H9 (cell line): ENCODE measurements around the gene HSPA2. TPM values are rescaled to one million over a fixed set of nuclear protein-coding genes. Genes with fewer than 3 reads are reported as not detected.

ENCODE experiments used
- DNase-seq: peaks from one replicate; pipeline ENCODE4 v3.0.0-alpha.2; 2017
- H2AFZ ChIP-seq: one replicate; pipeline ENCODE4 v1.6.1; 2013; ENCODE audit warnings: mild to moderate bottlenecking, low read length, control low read depth, moderate library complexity
- H2AK5ac ChIP-seq: 2 replicates; pipeline ENCODE4 v1.6.1; 2013; ENCODE audit warnings: low read length, control low read depth, mixed read lengths; ENCODE audit not compliant: insufficient read length
- H2BK120ac ChIP-seq: one replicate; pipeline ENCODE4 v1.6.1; 2013; ENCODE audit warnings: low read depth, mild to moderate bottlenecking, low read length, control low read depth, inconsistent platforms; ENCODE audit not compliant: poor library complexity, severe bottlenecking
- H2BK12ac ChIP-seq: 2 replicates; pipeline ENCODE4 v1.6.1; 2013; ENCODE audit warnings: low read length, control low read depth, mixed read lengths, low read depth; ENCODE audit not compliant: insufficient read length
- H2BK15ac ChIP-seq: 2 replicates; pipeline ENCODE4 v1.6.1; 2013; ENCODE audit warnings: low read depth, low read length, control low read depth
- H2BK20ac ChIP-seq: one replicate; pipeline ENCODE4 v1.6.1; 2013; ENCODE audit warnings: low read depth, mild to moderate bottlenecking, low read length, control low read depth, inconsistent platforms; ENCODE audit not compliant: poor library complexity, severe bottlenecking
- H2BK5ac ChIP-seq: 2 replicates; pipeline ENCODE4 v1.6.1; 2013; ENCODE audit warnings: low read length, control low read depth, mixed read lengths; ENCODE audit not compliant: insufficient read length
- H3K14ac ChIP-seq: 2 replicates; pipeline ENCODE4 v1.6.1; 2013; ENCODE audit warnings: low read length, control low read depth; ENCODE audit not compliant: insufficient read depth
- H3K18ac ChIP-seq: 2 replicates; pipeline ENCODE4 v1.6.1; 2013; ENCODE audit warnings: low read depth, mild to moderate bottlenecking, mixed read lengths, low read length, control low read depth; ENCODE audit not compliant: insufficient read length
- H3K23ac ChIP-seq: 2 replicates; pipeline ENCODE4 v1.6.1; 2013; ENCODE audit warnings: low read length, control low read depth, mixed read lengths, low read depth; ENCODE audit not compliant: insufficient read length
- H3K23me2 ChIP-seq: 2 replicates; pipeline ENCODE4 v1.6.1; 2013; ENCODE audit warnings: low read depth, mild to moderate bottlenecking, mixed read lengths, low read length, control low read depth; ENCODE audit not compliant: insufficient read length, poor library complexity, severe bottlenecking
- H3K27ac ChIP-seq: 2 replicates; pipeline ENCODE4 v1.5.1; 2013; ENCODE audit warnings: low read length, control low read depth, mixed read lengths, low read depth; ENCODE audit not compliant: insufficient read length
- H3K27me3 ChIP-seq: 2 replicates; pipeline ENCODE4 v1.6.1; 2013; ENCODE audit warnings: low read length, control low read depth, inconsistent platforms; ENCODE audit not compliant: insufficient read depth
- H3K4ac ChIP-seq: 2 replicates; pipeline ENCODE4 v1.6.1; 2013; ENCODE audit warnings: low read depth, mild to moderate bottlenecking, control low read depth, inconsistent platforms, low read length, moderate library complexity
- H3K4me1 ChIP-seq: 2 replicates; pipeline ENCODE4 v1.6.1; 2013; ENCODE audit warnings: low read length, control low read depth, inconsistent platforms; ENCODE audit not compliant: insufficient read depth
- H3K4me2 ChIP-seq: 2 replicates; pipeline ENCODE4 v1.6.1; 2013; ENCODE audit warnings: low read length, control low read depth, mixed read lengths; ENCODE audit not compliant: insufficient read length, insufficient read depth
- H3K56ac ChIP-seq: 2 replicates; pipeline ENCODE4 v1.6.1; 2013; ENCODE audit warnings: low read depth, mild to moderate bottlenecking, mixed read lengths, low read length, control low read depth; ENCODE audit not compliant: insufficient read length
- H3K79me1 ChIP-seq: 2 replicates; pipeline ENCODE4 v1.6.1; 2013; ENCODE audit warnings: low read depth, mild to moderate bottlenecking, moderate library complexity, low read length, control low read depth, inconsistent platforms; ENCODE audit not compliant: insufficient read depth, poor library complexity, severe bottlenecking
- H3K79me2 ChIP-seq: 2 replicates; pipeline ENCODE4 v1.6.1; 2013; ENCODE audit warnings: low read length, control low read depth, inconsistent platforms; ENCODE audit not compliant: insufficient read depth
- H3K9ac ChIP-seq: 2 replicates; pipeline ENCODE4 v1.6.1; 2013; ENCODE audit warnings: low read length, control low read depth, mixed read lengths; ENCODE audit not compliant: insufficient read length; ENCODE audit errors: extremely low read depth
- H3K9me3 ChIP-seq: one replicate; pipeline ENCODE4 v1.6.1; 2013; ENCODE audit warnings: low read depth, low read length, inconsistent platforms; ENCODE audit not compliant: control insufficient read depth
- H3T11ph ChIP-seq: one replicate; pipeline ENCODE4 v1.6.1; 2013; ENCODE audit warnings: mild to moderate bottlenecking, low read length, control low read depth, inconsistent platforms
- H4K20me1 ChIP-seq: one replicate; pipeline ENCODE4 v1.6.1; 2013; ENCODE audit not compliant: control insufficient read depth, insufficient read length, insufficient read depth
- H4K5ac ChIP-seq: 2 replicates; pipeline ENCODE4 v1.6.1; 2013; ENCODE audit warnings: low read depth, mild to moderate bottlenecking, mixed read lengths, low read length, control low read depth; ENCODE audit not compliant: insufficient read length
- H4K8ac ChIP-seq: replicated peaks from 2 replicates; pipeline ENCODE4 v1.6.1; 2013; ENCODE audit warnings: low read length, control low read depth, mixed read lengths, low read depth; ENCODE audit not compliant: insufficient read length
- H4K91ac ChIP-seq: 2 replicates; pipeline ENCODE4 v1.6.1; 2013; ENCODE audit warnings: low read depth, mild to moderate bottlenecking, moderate library complexity, mixed read lengths, low read length, control low read depth; ENCODE audit not compliant: insufficient read length
- H3K27ac Mint-ChIP-seq, 3 experiments: 2 replicates in 2 of 3; 3 replicates in 1 of 3; pipeline ENCODE4 v1.8.0; 2020 to 2021; ENCODE audit warnings: mixed read lengths in 3 of 3, mild to moderate bottlenecking in 1 of 3, moderate library complexity in 1 of 3
- H3K27me3 Mint-ChIP-seq: 2 replicates; pipeline ENCODE4 v1.8.0; 2021; ENCODE audit warnings: low read depth, mild to moderate bottlenecking, moderate library complexity, mixed read lengths
- H3K36me3 Mint-ChIP-seq, 3 experiments: 2 replicates in 2 of 3; 3 replicates in 1 of 3; pipeline ENCODE4 v1.8.0; 2020 to 2021; ENCODE audit warnings: low read depth in 3 of 3, mixed read lengths in 3 of 3; ENCODE audit not compliant: insufficient read depth in 1 of 3
- H3K4me1 Mint-ChIP-seq, 2 experiments: 2 replicates each; pipeline ENCODE4 v1.8.0; 2020; ENCODE audit warnings: mixed read lengths in 2 of 2
- H3K4me3 Mint-ChIP-seq, 2 experiments: 2 replicates in 1 of 2; 3 replicates in 1 of 2; pipeline ENCODE4 v1.8.0; 2020 to 2021; ENCODE audit warnings: mild to moderate bottlenecking in 2 of 2, mixed read lengths in 2 of 2, moderate library complexity in 1 of 2
- H3K9me3 Mint-ChIP-seq, 2 experiments: 2 replicates in 1 of 2; 3 replicates in 1 of 2; pipeline ENCODE4 v1.8.0; 2020; ENCODE audit warnings: mild to moderate bottlenecking in 2 of 2, mixed read lengths in 2 of 2, moderate library complexity in 1 of 2
- CTCF ChIP-seq: fragments of 200-600 bp; sonication (generic); conservative IDR thresholded peaks from 3 replicates; pipeline ENCODE4 v1.8.0; 2021; ENCODE audit warnings: antibody characterized with exemption, mild to moderate bottlenecking
- WGBS: extraction: QIAGEN DNeasy Blood & Tissue Kit; methylation state at CpG from one replicate; pipeline ENCODE4 v1.1.7; 2013; ENCODE audit warnings: missing lambda C conversion rate, low lambda C conversion rate, mixed read lengths; ENCODE audit not compliant: insufficient read length; ENCODE audit errors: extremely low coverage; 5-methylcytosine and 5-hydroxymethylcytosine counted together
- total RNA-seq: library from RNA; stranded (reverse); gene quantifications from 2 replicates; pipeline ENCODE4 v1.2.1, GENCODE V29; 2021

The HSPA2 gene
- total RNA-seq, 1 experiment from 2014 or later, result 25.8 TPM

- TF ChIP-seq CTCF, result no peak
- no peaks in the 10 kb centered on the region for H3K9me3 ChIP-seq
- no peaks in the 10 kb centered on the region for H3K79me2 ChIP-seq
- no peak overlapping the region for H4K8ac ChIP-seq
- H4K20me1 ChIP-seq, result no peaks in the 10 kb centered on the region
- no peaks in the 10 kb centered on the region for H3K23me2 ChIP-seq
- no CpG with 5 or more reads among the region's 5 CpGs for WGBS
- H3K27me3 ChIP-seq, result no peaks in the 10 kb centered on the region
- no peak overlapping the region for H2AFZ ChIP-seq
- no peak overlapping the region for H4K5ac ChIP-seq
- H2BK120ac ChIP-seq, result no peak overlapping the region
- H3K79me1 ChIP-seq, result no peaks in the 10 kb centered on the region
- no peak overlapping the region for H4K91ac ChIP-seq
- no peak overlapping the region for H3K14ac ChIP-seq
- no peak overlapping the region for H3K23ac ChIP-seq
- H2BK5ac ChIP-seq, result no peak overlapping the region
- Mint-ChIP-seq H3K9me3 (no peaks in the 10 kb centered on the region), H3K4me3 (no peak overlapping the region), H3K27me3 (no peaks in the 10 kb centered on the region), H3K36me3 (no peaks in the 10 kb centered on the region), H3K27ac (no peak overlapping the region), H3K4me1 (peaks cover 25 to 27% of the 10 kb centered on the region in 2 experiments)
- no peak overlapping the region for H3K27ac ChIP-seq
- no peak overlapping the region for H3K4ac ChIP-seq
- H3K18ac ChIP-seq, result no peak overlapping the region
- H2BK15ac ChIP-seq, result no peak overlapping the region
- H3K56ac ChIP-seq, result no peak overlapping the region
- H3K4me1 ChIP-seq, result peaks cover 3% of the 10 kb centered on the region; the same call in 1 of the 2 replicates
- H2AK5ac ChIP-seq, result no peak overlapping the region
- no peak overlapping the region for H2BK12ac ChIP-seq
- no peak overlapping the region for H3K4me2 ChIP-seq
- no peak overlapping the region for H2BK20ac ChIP-seq
- H3K9ac ChIP-seq, result no peak overlapping the region
- no peak overlapping the region for H3T11ph ChIP-seq
- no peak for DNase-seq
Measured at GRCh38 chr14:64581817-64582216, 41.3 kb downstream of the HSPA2 start.
